ENCODE measurements around the gene ABHD12. TPM values are rescaled to one million over a fixed set of nuclear protein-coding genes. Genes with fewer than 3 reads are reported as not detected.

Gene ABHD12
- total RNA-seq, 2 experiments from 2014 or later, result 27.9 to 29.2 TPM

DNA sequence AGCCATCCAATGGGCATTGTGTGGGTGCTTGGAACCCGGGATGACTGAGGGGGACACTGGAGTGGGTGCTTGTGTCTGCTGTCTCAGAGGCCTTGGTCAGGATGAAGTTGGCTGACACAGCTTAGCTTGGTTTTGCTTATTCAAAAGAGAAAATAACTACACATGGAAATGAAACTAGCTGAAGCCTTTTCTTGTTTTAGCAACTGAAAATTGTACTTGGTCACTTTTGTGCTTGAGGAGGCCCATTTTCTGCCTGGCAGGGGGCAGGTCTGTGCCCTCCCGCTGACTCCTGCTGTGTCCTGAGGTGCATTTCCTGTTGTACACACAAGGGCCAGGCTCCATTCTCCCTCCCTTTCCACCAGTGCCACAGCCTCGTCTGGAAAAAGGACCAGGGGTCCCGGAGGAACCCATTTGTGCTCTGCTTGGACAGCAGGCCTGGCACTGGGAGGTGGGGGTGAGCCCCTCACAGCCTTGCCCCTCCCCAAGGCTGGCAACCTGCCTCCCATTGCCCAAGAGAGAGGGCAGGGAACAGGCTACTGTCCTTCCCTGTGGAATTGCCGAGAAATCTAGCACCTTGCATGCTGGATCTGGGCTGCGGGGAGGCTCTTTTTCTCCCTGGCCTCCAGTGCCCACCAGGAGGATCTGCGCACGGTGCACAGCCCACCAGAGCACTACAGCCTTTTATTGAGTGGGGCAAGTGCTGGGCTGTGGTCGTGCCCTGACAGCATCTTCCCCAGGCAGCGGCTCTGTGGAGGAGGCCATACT, 93.3 kb downstream of the ABHD12 start:
- Mint-ChIP-seq H3K4me1 (peaks cover 15% of the 10 kb centered on the region), H3K36me3 (no peaks in the 10 kb centered on the region), H3K27ac (peak overlapping the region; percentile 24), H3K9me3 (ENCODE audit: low read depth) (no peaks in the 10 kb centered on the region), H3K27me3 (no peaks in the 10 kb centered on the region), H3K4me3 (no peak overlapping the region)
- CTCF ChIA-PET, result interaction anchor here (0.9 to 3.9 kb wide), 5 partner anchors 10 to 149 kb away, joined by 3 to 28 read pairs (median 5); no protein-coding TSS in a partner anchor
- ATAC-seq, result no peak
- DNase-seq, result no peak

DNA sequence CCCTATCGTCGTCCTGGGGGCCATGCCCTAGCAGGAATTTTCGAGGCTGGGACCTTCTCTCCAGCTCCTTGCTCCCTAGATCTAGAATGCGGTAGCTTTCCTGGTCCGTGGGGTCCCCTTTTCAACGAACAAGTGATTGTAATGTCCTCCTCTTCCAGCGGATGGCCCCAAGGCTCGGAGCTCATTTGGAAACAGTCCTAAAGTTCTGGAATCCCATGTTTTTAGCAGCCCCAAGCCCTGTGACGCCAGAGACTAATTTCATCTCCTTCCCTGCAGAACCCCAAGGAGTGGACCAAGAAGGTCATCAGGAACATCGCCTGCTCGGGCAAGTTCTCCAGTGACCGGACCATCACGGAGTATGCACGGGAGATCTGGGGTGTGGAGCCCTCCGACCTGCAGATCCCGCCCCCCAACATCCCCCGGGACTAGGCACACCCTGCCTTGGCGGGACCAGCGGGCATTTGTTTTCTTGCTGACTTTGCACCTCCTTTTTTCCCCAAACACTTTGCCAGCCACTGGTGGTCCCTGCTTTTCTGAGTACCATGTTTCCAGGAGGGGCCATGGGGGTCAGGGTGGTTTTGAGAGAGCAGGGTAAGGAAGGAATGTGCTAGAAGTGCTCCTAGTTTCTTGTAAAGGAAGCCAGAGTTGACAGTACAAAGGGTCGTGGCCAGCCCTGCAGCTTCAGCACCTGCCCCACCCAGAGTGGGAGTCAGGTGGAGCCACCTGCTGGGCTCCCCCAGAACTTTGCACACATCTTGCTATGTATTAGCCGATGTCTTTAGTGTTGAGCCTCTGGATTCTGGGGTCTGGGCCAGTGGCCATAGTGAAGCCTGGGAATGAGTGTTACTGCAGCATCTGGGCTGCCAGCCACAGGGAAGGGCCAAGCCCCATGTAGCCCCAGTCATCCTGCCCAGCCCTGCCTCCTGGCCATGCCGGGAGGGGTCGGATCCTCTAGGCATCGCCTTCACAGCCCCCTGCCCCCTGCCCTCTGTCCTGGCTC, 94.2 kb downstream of the ABHD12 start:
- ATAC-seq (peak; percentile 48), DNase-seq (peak; percentile 54)
- Mint-ChIP-seq H3K9me3 (ENCODE audit: low read depth) (no peaks in the 10 kb centered on the region), H3K27me3 (no peaks in the 10 kb centered on the region), H3K36me3 (no peaks in the 10 kb centered on the region), H3K4me1 (peaks cover 15% of the 10 kb centered on the region), H3K27ac (peak overlapping the region; percentile 24), H3K4me3 (no peak overlapping the region)
- CTCF ChIA-PET, result interaction anchor here (0.9 to 3.9 kb wide), 8 partner anchors 10 to 305 kb away, joined by 3 to 28 read pairs (median 4); partner anchors contain the start of gene GINS1

DNA sequence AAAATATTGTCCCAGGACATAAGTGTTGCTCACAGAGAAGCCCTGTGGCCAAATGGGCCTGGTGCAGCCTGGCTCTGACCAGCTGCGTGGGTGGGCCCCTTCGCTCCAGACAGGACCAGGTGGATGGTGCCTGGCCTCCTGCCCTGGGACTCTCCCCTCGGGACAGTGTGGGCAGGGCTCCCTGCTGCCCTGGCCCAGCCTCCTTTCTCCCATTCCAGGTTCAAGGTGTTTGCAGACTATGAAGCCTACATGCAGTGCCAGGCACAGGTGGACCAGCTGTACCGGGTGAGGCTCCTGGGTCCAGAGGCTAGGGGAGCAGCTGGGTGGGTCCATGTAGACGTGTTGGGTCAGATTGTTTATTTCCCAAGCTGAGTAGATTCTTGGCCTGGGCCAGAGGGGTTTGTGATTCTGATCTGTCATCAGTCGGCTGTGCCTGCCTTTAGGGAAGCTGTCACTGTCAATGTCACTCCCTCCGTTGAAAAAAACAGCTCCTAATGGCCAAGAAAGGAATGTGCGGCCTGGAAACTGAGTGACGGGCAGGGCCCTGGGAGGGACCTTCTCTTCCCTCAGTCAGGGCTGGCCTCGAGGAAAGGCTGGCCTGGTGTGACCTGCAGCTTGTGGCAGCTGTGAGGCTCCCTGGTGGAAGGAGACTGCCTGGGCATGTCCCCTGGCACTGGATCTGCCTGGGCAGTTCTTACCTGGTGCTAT, 95.1 kb downstream of the ABHD12 start:
- ATAC-seq (no peak), DNase-seq (no peak)
- Mint-ChIP-seq H3K27me3 (no peaks in the 10 kb centered on the region), H3K9me3 (ENCODE audit: low read depth) (no peaks in the 10 kb centered on the region), H3K4me1 (peaks cover 15% of the 10 kb centered on the region), H3K36me3 (no peaks in the 10 kb centered on the region), H3K27ac (peak overlapping the region; percentile 19), H3K4me3 (no peak overlapping the region)
- CTCF ChIA-PET, result interaction anchor here (0.9 to 3.9 kb wide), 6 partner anchors 19 to 304 kb away, joined by 3 to 28 read pairs (median 6); partner anchors contain the start of gene GINS1

DNA sequence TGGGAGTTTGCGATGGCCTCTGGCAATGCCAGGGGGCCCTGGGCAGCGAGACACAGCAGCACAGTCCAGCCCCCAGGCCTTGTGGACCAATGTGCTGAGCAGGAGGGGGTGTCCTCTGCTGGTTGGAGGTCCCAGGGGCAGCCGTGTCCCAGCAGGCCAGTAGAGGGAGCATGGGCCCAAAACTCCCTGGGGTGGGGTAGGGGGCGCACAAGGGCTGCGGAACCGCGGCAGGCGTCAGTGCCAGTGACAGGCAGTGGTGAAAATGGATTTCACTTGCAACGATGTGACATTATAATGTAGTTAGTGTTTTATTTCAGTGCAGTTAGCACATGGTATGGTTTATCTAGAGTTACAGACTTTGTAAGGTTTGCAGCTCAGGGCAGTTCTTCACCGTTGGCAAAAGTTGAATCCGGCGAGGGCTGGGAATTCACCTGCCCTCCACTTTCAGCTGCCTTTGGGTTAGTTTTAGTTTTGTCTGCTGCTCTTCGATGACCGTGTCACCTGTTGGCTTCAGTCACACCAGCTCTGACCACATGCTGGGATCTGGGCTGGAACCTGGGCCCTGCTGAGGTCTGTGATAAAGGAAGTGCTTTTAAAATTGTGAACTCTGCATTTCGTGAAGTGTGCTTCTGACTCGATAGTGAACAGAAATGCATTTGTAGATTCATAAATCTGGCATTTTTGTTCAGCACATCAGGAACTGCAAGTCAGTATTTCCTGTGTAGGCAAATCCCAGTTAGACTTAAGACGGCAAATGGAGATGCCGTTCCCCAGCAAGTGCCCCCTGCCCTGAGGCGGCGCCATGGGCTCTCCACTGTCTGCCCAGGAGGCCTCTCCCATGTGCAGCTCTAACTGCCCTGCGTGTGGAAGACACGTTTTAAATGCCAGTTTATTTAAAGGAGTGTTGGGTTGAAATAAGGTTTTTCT, 95.9 kb downstream of the ABHD12 start:
- peak; percentile 71 for ATAC-seq
- DNase-seq, result peak; percentile 63
- Mint-ChIP-seq H3K9me3 (ENCODE audit: low read depth) (no peaks in the 10 kb centered on the region), H3K36me3 (no peaks in the 10 kb centered on the region), H3K27ac (peak overlapping the region; percentile 19), H3K27me3 (no peaks in the 10 kb centered on the region), H3K4me3 (no peak overlapping the region), H3K4me1 (peaks cover 15% of the 10 kb centered on the region)
- CTCF ChIA-PET, result interaction anchor here (1.0 to 3.9 kb wide), 4 partner anchors 14 to 113 kb away, joined by 5 to 28 read pairs (median 8); partner anchors contain the start of gene GINS1

DNA sequence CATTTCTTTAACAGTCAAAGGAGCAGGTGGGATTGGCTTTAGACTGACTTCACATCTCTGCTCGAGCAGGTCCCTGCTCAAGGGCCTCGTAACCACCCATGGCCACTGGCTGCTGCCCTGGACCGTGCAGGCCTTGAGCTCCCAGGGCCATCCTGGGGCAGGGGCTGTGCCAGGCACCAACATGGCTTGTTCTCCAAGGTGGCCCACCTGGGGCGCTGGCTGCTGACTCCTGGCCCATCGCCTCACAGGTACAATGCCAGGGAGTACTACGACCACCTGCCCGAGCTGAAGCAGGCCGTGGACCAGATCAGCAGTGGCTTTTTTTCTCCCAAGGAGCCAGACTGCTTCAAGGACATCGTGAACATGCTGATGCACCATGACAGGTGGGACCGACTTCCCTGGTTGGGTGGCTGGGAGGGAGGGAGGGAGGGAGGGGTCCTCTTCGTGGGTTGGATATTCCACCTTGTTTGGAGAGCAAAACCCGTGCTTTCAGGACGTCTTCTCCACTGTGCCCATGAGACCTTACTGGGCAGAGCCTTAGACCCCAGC, 96.7 kb downstream of the ABHD12 start:
- CTCF ChIA-PET, result interaction anchor here (1.0 to 3.9 kb wide), 3 partner anchors 15 to 114 kb away, joined by 5 to 28 read pairs (median 8); partner anchors contain the start of gene GINS1

DNA sequence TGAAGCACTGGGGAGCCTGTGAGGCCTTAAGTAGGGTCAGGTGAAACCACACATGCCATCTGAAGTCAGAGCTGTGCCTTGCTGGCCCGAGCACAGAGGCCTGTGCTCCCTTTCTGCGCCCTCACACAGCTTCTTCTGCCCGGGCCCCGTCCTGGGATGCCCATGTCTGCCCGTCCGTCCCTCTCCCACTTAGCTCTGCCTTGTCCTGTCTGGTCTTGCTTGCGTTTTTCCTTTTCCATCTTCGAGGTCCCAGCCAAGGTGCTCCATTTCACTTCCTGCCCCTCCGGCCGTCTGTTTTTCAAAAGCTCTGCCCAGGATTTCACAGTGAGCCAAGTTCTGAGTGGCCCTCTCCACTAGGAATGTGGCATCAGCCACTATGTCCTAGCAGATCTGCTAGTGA, 97.1 kb downstream of the ABHD12 start:
- DNase-seq (no peak), ATAC-seq (no peak)
- CTCF ChIA-PET, result interaction anchor here (1.1 to 3.9 kb wide), 2 partner anchors 38 to 105 kb away, joined by 3 to 28 read pairs; no protein-coding TSS in a partner anchor
- Mint-ChIP-seq H3K27me3 (no peaks in the 10 kb centered on the region), H3K4me3 (no peak overlapping the region), H3K27ac (no peak overlapping the region), H3K4me1 (peaks cover 12% of the 10 kb centered on the region), H3K36me3 (no peaks in the 10 kb centered on the region), H3K9me3 (ENCODE audit: low read depth) (no peaks in the 10 kb centered on the region)

More for the DNA sequence above, 96.7 kb downstream of the ABHD12 start:
- Mint-ChIP-seq H3K9me3 (ENCODE audit: low read depth) (no peaks in the 10 kb centered on the region), H3K36me3 (no peaks in the 10 kb centered on the region), H3K4me1 (peaks cover 15% of the 10 kb centered on the region), H3K27me3 (no peaks in the 10 kb centered on the region), H3K4me3 (no peak overlapping the region), H3K27ac (no peak overlapping the region)
- DNase-seq, result no peak
- no peak for ATAC-seq

DNA sequence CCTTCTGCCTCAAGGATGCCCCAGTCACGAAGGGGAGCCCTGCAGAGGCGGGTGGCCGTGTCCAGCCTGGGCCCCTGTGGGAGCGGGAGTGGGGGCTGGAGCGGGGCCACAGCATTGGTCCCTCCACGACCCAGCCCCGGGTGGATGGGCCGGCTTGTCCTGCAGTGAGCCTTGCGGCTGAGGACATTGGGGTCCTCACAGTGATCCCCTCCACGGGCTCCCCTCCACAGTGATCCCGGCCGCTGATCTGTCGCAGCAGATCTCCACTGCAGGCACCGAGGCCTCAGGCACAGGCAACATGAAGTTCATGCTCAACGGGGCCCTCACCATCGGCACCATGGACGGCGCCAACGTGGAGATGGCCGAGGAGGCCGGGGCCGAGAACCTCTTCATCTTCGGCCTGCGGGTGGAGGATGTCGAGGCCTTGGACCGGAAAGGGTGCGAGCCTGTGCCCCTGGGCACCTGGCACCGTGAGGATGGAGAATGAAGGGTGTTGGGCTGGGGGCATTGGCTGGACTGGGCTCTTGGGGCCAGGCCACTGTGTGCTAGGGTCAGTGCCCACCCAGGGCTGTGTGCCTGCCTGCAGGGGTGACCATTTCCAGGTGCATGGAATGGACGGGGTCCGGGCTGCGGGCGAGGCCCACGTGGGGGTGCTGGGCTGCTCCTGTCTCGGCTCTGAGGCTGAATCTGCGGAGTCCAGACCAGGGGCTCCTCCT, 98.3 kb downstream of the ABHD12 start:
- Mint-ChIP-seq H3K27ac (no peak overlapping the region), H3K4me3 (no peak overlapping the region), H3K9me3 (ENCODE audit: low read depth) (no peaks in the 10 kb centered on the region), H3K27me3 (no peaks in the 10 kb centered on the region), H3K4me1 (peaks cover 7% of the 10 kb centered on the region), H3K36me3 (no peaks in the 10 kb centered on the region)
- DNase-seq, result no peak
- no peak for ATAC-seq
- CTCF ChIA-PET, result interaction anchor here (1.1 kb wide), 1 partner anchor 37 kb away, joined by 3 read pairs; no protein-coding TSS in a partner anchor

DNA sequence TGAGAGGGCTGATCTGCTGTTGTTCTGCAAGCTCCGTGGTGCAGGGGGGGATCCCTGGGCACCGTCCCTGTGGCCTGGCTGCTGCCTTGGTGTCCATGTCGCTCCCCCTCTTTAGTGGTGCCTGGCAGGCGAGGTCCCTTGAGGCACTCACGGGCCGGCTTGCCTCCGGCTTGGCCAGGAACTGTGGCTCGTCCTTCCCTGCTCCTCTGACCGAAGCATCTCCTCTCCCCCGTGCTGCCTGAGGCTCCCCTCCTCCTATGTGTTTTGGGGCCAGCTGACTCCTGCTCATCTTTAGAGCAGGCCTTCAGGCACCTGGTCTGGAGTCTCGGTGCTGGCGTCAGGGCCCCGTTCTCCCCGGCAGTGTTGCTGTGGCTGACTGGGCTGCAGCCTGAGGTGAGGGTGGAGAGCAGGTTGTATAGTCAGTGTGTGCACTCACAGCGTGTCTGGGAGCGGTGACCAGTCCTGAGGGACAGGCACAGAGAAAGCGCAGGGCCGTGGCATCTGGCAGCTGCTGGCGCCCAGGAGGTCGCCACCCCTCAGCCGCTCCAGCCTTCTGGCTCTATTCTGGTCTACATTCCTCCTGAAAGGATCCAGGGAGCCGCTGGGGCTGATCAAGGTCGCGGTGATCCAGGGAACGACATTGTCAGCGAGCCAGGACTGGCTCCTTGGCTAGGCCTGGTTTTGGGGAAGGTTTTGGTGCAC, 99.1 kb downstream of the ABHD12 start:
- no peaks in the 10 kb centered on the region for H3K9me3 Mint-ChIP-seq (ENCODE audit: low read depth)
- DNase-seq (no peak), ATAC-seq (no peak)
- H3K4me3 Mint-ChIP-seq, result no peak overlapping the region
- peaks cover 5% of the 10 kb centered on the region for H3K4me1 Mint-ChIP-seq
- H3K36me3 Mint-ChIP-seq, result no peaks in the 10 kb centered on the region
- H3K27ac Mint-ChIP-seq, result no peak overlapping the region
- CTCF ChIA-PET, result no interaction called here
- no peaks in the 10 kb centered on the region for H3K27me3 Mint-ChIP-seq

DNA sequence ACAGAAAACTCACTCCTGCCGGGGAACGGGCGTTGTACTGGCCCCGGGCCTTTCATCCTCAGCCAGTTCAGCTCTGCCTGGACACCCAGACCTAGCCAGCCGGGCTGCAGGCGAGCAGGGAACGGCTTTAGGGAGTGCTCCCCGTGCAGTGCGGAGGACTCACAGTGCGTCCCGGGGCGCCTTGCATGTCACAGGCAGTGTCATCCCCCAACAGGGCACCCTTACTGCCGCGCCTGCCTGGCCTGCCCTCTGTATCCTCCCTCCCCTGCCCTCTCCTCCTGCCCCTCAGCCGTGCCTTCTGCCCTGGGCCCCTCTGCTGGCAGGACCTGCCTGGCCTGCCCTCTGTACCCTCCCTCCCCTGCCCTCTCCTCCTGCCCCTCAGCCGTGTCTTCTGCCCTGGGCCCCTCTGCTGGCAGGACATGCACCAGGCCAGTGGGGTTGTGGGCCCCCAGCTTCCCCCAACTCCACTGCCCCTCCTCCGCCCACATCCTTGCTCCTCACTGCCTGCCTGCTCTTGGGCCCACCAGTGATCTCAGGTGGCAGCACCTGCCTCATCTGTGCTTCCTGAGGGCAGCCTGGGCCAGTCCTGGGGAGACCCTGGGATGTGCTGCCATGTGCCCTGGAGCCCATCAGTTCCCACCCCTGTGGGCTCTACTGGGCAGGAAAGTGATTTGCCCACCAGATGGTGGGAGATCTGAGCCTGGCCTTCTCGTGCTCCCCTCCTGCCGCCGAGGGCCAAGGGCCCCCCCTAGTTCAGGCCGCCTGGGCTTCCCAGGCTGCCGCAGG, 99.8 kb downstream of the ABHD12 start:
- Mint-ChIP-seq H3K9me3 (ENCODE audit: low read depth) (no peaks in the 10 kb centered on the region), H3K27ac (no peak overlapping the region), H3K36me3 (no peaks in the 10 kb centered on the region), H3K27me3 (no peaks in the 10 kb centered on the region), H3K4me1 (no peaks in the 10 kb centered on the region), H3K4me3 (no peak overlapping the region)
- CTCF ChIA-PET, result no interaction called here
- ATAC-seq (no peak), DNase-seq (no peak)

DNA sequence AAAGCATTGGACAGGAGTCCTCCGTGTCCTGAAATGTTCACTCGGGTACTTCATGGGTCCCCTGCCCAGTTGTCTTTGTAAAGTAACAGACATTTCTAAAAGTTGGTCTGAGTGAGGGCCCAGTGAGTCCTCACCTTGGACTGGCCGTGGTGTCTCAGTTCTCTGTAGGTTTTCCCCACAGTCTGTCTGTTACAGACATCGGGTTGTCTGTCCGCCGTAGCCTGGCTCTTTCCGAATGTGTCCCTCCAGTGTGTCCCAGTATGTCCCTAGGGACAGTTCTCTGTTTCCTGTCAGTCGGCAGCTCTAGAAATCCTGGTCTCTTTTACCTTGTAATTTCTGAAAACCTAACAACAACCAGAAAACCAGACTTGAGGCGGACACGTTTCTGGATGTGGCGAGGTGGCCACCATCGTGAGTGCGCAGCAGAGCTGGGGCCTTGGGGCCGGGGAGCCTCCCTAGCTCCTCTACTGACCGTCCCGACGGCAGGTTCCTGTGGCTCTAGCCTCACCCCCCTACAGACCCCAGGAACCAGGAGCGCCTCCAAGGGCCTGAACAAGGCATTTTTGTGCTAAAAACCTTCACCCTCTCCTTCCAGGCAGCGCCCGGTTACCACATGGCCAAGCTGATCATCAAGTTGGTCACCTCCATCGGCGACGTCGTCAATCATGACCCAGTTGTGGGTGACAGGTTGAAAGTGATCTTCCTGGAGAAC, 100.6 kb downstream of the ABHD12 start:
- ATAC-seq (no peak), DNase-seq (no peak)
- Mint-ChIP-seq H3K27ac (no peak overlapping the region), H3K27me3 (no peaks in the 10 kb centered on the region), H3K4me1 (no peaks in the 10 kb centered on the region), H3K36me3 (peaks cover 6% of the 10 kb centered on the region), H3K9me3 (ENCODE audit: low read depth) (no peaks in the 10 kb centered on the region), H3K4me3 (no peak overlapping the region)
- CTCF ChIA-PET, result no interaction called here
